Stimulated activated CD8-positive, alpha-beta memory T cell treated with anti-CD3 and anti-CD28 coated beads, Interleukin-7, amount 100 ng/mL, for 48 hours (primary cell): ENCODE results near the gene TPMT.
"Not testable (repeated sequence)": the region's sequence is repeated elsewhere in the genome, so short reads cannot be mapped to it uniquely, and the experiment has no call there.

Experiments used
- DNase-seq, 2 donors: peaks; one replicate each; pipeline ENCODE4 v3.0.0-alpha.2; 2020; ENCODE audit warnings: low read depth in 1 of 2; ENCODE audit errors: extremely low read depth in 1 of 2

TPMT gene

DNA sequence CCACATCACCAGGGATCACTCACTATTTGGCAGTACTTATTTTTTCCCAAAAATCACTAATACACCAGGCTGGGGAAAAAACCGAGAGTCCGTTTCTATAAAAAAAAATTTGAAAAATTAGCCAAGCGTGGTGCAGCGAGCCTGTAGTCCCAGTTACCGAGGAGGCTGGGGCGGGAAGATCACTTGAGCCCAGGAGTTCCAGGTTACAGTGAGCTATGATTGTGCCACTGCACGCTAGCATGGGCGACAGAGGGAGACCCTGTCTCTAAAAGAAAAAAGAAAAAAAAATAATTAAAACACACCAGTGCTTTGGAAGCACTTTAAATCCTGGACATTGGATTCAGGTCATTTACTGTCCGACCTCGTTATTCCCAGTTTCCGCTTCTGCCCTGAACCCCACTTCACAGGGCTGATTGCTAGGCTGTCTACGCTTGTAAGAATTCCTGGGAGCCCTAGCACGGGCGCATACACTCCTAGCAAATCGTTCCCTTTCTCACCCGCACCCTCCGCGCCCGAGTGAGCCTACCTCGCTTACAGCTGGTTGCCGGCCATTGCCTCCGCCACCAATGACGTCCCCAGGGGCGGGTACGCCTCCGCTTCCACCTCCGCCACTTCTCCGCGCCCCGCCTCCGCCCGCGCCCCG, at the start of gene TPMT:
TSS of gene TPMT (minus strand) at position 571 of the 643 bp plus-strand sequence. CDS start 5,950 bp downstream, outside the sequence.
- DNase-seq, result no peak

GRCh38 chr6:18203786-18204185, 48.9 kb upstream of the TPMT start:
- DNase-seq, result no peak

DNA sequence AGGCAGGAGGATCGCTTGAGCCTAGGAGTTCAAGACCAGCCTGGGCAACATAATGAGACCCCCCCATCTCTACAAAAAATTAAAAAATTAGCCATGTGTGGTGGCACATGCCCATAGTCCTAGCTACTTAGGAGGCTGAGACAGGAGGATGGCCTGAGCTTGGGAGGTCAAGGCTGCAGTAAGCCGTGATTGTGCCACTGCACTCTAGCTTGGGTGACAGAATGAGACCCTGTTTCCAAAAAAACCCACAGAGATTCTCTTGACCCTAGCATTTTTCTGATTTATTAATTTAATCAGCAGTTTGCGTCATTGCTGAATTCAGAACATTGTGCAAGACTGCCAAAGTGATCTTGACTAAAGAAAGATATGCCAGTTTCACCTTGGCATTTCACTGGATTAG, 37.1 kb upstream of the TPMT start:
- no peak for DNase-seq

- no peak for DNase-seq
Measured at GRCh38 chr6:18189196-18189595, 34.3 kb upstream of the TPMT start.

GRCh38 chr6:18187701-18188100, 32.8 kb upstream of the TPMT start:
- no peak for DNase-seq

DNA sequence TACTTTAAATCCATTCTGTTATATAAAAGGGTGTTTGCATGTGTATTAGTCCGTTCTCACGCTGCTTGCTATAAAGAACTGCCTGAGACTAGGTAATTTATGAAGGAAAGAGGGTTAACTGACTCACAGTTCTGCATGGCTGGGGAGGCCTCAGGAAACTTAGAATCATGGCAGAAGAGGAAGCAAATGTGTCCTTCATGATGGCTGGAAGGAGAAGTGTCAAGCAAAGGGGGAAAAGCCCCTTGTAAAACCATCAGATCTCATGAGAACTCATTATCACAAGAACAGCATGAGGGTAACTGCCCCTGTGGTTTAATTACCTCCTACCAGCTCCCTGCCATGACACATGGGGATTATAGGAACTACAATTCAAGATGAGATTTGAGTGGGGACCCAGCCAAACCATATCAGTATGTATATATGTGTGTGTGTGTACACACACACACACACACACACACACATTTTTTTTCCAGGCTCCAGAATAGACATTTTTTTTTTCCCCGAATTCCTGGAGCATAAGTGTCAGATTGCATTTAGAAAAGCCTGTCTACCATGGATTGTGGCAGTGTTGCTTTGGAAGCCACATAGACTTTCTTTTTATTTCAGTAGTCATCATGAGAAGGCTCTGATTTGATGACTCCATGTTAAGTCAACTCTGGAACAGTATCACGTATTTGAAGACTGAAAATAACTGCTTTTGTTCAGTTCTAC, 31.8 kb upstream of the TPMT start:
- no peak for DNase-seq

DNA sequence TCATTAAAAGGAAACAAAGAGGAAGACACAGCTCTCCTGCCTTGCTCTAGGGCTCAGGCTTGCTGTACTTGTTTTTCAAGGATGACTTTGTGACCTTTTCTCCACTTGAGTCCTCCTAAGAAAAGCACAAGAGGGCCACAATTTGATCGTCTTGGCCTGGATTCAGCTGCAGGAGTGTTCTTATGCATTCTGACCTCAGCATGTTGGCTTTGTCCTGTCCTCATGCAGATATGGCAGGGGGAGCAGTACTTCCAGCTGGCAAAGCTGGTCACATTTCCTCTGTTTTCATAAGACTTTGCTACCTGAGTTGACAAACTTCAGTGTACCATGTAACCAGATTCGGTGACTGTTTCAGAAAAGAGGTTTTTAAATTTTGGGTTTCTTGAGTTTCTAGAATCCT, 31.2 kb upstream of the TPMT start:
- DNase-seq, result no peak

DNA sequence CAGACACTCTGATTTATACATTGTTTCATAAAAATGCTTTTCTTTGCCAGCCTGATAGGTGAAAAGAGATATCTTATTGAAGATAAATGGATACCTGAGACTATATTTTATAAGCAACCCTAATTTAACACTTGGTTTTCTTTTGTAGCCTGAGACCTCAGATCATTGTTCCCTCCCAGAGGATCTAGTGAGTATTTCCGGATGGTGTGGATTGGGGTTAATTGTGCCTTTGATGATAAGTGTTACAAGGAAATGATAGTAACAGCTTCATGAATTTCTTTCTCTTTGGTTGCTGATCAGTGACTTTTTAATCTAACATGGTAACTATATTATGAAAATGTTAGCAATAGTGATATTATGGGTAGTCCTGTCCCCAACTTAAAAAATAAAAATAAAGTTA, 30.7 kb upstream of the TPMT start:
- no peak for DNase-seq

GRCh38 chr6:18183766-18184165, 28.9 kb upstream of the TPMT start:
- DNase-seq, result no peak

GRCh38 chr6:18182568-18182967, 27.7 kb upstream of the TPMT start:
- DNase-seq, result no peak

DNA sequence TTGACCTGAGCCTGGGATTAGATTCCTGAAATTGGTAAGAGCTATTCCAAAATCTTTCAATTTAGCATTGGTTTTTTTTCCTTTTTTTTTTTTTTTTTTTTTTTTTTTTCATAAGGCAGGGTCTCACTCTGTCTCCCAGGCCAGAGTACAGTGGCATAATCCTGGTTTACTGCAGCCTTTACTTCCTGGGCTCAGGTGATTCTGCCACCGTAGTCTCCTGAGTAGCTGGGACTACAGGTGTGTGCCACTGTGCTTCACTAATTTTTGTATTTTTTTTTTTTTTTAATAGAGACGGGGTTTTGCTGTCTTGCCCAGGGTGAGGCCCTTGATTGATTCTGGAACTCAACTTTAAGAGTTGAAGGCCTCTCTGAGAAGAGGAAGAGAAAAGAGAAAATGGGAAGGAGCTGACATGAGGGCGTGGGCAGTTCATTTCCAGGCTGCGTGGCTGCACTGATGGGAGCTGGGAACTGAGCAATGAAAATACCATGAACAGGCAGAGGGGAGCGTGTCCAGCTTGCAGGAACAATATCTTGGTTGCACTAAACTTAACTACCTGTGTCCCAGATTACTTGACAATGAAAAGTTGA, 25.0 kb upstream of the TPMT start:
- no peak for DNase-seq

DNA sequence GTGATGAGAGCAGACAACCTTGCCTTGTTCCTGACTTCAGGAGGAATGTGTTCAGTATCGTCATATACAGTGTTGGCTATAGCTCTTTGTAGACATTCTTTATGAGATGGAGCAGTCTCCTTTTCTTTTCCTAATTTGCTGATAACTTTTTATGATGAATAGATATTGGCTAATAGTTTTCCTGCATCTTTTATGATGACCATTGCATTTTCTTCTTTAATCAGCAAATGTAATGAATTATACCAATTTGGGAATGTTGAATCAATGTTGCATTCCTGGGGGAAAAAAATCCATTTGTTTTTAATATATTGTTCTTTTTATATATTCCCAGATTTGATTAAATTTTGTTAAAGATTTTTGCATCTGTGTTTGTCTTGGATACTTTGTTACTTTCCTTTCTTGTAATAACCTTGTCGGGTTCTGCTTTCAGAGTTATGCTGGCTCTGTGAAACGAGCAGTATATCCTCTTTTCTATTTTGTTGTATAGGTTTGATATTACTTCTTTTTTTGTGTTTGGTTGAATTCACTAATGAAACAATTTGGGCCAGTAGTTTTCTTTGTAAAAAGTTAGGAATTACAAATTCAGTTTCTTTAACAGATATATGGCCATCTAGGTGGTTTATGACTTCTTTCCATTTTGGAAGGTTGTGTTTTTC, 24.2 kb upstream of the TPMT start:
- no peak for DNase-seq

- no peak for DNase-seq
Measured at GRCh38 chr6:18177286-18177965, 22.5 kb upstream of the TPMT start.

DNA sequence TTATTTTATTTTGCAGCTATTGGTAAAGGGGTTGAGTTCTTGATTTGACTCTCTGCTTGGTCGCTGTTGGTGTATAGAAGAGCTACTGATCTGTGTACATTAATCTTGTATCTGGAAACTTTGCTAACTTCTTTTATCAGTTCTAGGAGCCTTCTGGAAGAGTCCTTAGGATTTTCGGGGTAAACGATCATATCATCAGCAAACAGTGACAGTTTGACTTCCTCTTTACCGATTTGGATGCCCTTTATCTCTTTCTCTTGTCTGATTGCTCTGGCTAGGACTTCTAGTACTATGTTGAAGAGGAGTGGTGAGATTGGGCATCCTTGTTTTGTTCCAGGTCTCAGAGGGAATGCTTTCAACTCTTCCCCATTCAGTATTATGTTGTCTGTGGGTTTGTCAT, 21.3 kb upstream of the TPMT start:
- not testable (repeated sequence) for DNase-seq

DNA sequence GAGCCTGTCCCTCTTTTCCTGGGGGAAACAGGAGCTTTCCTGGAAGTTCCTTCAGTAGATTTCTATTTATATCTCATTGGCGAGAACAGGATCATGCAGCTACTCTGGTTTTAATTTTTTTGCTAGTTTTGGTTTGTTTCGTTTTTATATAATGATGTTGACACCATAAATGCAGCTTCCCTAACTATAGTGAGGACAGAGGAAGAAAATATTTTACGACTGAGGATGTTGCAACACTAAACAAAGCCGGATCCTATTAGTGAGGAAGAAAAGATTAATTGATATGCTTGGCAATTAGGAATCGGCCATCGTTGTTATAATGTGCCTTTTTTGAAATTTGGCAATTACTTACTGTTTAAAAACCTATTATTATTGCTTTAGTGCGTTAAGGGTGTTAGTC, 17.0 kb upstream of the TPMT start:
- DNase-seq, result no peak

DNA sequence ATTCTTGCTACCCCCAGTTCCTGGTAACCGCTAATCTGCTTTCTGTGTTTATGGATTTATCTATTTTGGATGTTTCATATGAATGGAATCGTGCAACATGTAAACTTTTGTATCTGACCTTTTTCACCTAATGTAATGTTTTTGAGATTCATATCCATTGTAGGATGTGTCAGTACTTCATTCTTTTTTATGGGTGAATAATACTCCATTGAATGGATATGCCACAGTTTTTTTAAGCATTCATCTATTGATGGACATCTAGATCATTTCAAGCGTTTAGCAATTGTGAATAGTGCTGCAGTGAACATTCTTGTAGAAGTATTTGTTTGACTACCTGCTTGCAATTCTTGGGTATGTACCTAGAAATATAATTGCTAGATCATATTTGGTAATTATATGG, 13.4 kb upstream of the TPMT start:
- no peak for DNase-seq

- no peak for DNase-seq
Measured at GRCh38 chr6:18166312-18167036, 11.6 kb upstream of the TPMT start.

GRCh38 chr6:18165751-18166150, 10.9 kb upstream of the TPMT start:
- DNase-seq, result no peak

GRCh38 chr6:18162401-18162800, 7.5 kb upstream of the TPMT start:
- DNase-seq, result no peak

DNA sequence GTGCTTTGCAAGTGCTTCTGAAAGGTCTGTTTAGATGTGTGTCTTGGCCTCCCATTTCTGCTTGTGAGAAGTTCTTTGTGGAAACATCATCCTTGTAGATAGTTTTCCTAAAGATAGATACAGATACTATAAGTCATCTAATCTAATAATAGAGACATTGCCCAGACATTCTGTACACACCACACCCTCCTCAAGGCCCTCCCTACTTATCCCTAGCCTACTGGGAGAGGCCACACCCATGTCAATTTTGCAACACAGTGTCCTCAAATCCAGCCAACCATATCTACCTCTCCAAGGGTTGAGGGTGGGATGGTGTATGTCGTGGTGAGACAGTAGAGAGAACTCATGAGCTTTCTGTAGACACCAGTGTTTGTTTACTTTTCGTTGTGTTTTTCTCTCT, 6.6 kb upstream of the TPMT start:
- no peak for DNase-seq

DNA sequence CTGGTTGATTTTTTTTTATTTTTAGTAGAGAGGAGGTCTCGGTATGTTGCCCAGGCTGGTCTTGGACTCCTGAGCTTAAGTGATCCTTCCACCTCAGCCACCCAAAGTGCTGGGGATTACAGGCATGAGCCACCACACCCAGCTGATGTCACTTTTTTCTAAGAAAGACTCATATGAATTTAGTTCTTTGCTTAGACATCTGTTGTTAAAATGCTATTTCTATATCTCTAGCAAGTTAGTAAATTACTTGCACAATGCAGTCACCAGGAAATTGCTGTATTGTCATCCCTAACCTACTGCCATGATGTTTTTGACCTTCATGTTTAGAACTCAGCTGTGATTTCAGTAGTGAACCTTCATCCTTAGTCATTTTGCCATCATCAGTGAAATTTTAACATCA, 6.0 kb upstream of the TPMT start:
- DNase-seq, result no peak
